ENCODE results near the gene RAET1E.

RAET1E gene

DNA sequence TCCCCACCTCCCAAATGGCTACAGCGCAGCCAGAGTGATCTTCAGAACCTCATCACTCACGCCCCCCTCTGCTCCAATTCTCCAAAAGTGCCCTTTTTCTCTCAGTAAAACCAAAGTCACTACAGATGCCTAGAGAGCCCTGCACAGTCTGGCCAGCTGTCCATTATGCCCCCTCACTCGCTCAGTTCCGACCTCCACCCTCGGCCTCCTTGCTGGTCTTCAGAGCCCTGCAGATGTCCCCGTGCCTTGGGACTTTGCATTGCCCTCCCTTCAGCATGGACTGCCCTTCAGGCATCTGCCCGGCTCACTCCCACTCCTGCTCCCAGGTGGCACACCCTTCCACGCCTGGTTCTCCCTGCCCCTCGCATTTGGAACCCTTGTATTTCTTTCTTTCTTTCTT, 1.1 kb upstream of the RAET1E start:
- H3K27me3 ChIP-seq (ENCODE audit: low read length): no peaks in the 10 kb centered on the region
- H4K20me1 ChIP-seq (ENCODE audit: low read depth, low read length): no peaks in the 10 kb centered on the region
- no peak overlapping the region for H3K4me2 ChIP-seq (ENCODE audit: low read depth, low read length, poor library complexity, severe bottlenecking)
- TF ChIP-seq, protein P1, sequence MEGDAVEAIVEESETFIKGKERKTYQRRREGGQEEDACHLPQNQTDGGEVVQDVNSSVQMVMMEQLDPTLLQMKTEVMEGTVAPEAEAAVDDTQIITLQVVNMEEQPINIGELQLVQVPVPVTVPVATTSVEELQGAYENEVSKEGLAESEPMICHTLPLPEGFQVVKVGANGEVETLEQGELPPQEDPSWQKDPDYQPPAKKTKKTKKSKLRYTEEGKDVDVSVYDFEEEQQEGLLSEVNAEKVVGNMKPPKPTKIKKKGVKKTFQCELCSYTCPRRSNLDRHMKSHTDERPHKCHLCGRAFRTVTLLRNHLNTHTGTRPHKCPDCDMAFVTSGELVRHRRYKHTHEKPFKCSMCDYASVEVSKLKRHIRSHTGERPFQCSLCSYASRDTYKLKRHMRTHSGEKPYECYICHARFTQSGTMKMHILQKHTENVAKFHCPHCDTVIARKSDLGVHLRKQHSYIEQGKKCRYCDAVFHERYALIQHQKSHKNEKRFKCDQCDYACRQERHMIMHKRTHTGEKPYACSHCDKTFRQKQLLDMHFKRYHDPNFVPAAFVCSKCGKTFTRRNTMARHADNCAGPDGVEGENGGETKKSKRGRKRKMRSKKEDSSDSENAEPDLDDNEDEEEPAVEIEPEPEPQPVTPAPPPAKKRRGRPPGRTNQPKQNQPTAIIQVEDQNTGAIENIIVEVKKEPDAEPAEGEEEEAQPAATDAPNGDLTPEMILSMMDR (IDR thresholded peaks at IDR 0.05; ENCODE audit: insufficient read depth, low read length, poor library complexity, severe bottlenecking): no peak
- no peak overlapping the region for H3K27ac ChIP-seq (ENCODE audit: low read depth, low read length)
- no peaks in the 10 kb centered on the region for H3K79me2 ChIP-seq (ENCODE audit: insufficient read depth, low read length)
- no peaks in the 10 kb centered on the region for H3F3A ChIP-seq (ENCODE audit: insufficient read depth)
- H3K9me2 ChIP-seq (replicated peaks; ENCODE audit: insufficient read depth, low read length): no peaks in the 10 kb centered on the region
- no peak overlapping the region for H2AFZ ChIP-seq (ENCODE audit: low read depth, low read length, severe bottlenecking)
- H3K9me3 ChIP-seq (ENCODE audit: insufficient read depth, low read length): no peaks in the 10 kb centered on the region
- H3K9ac ChIP-seq (ENCODE audit: low read length): no peak overlapping the region
- H3K4me3 ChIP-seq (ENCODE audit: insufficient read depth, low read length, poor library complexity, severe bottlenecking): no peak overlapping the region
- H3K36me3 ChIP-seq (ENCODE audit: low read length): no peaks in the 10 kb centered on the region

DNA sequence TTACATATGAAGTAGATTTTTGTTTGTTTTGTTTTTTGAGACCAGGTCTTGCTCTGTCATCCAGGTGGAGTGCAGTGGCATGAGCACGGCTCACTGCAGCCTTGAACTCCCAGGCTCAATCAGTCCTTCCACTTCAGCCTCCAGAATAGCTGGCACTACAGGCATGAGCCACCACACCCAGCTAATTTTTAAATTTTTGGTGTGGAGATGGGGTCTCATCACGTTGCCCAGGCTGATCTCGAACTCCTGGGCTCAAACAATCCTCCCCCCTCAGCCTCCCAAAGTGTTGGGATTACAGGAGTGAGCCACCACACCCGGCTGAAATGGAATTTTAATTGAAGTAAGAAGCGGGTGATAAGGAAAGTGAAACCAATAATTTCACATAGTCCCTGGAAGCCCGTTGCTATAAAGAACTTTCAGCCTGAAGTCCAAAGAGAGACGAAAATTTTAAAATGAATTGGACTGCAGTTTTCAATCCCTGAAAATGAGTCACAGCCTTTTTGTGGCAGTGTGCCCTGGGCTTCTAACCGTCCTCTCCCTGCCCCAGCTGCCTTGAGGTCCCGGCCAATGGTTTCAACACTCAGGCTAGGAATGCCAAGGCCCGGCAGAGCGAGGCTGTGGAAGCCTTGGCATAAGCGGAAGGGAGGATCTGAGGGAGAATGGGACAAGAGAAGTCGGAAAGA, 757 bp downstream of the RAET1E start:
- Histone ChIP-seq H3K9me2 (replicated peaks; ENCODE audit: insufficient read depth, low read length) (no peaks in the 10 kb centered on the region), H2AFZ (ENCODE audit: low read depth, low read length, severe bottlenecking) (no peak overlapping the region), H3K27me3 (ENCODE audit: low read length) (no peaks in the 10 kb centered on the region), H3K9me3 (ENCODE audit: insufficient read depth, low read length) (no peaks in the 10 kb centered on the region), H3K79me2 (ENCODE audit: insufficient read depth, low read length) (no peaks in the 10 kb centered on the region), H3K4me2 (ENCODE audit: low read depth, low read length, poor library complexity, severe bottlenecking) (no peak overlapping the region), H3F3A (ENCODE audit: insufficient read depth) (no peaks in the 10 kb centered on the region), H3K9ac (ENCODE audit: low read length) (no peak overlapping the region), H4K20me1 (ENCODE audit: low read depth, low read length) (no peaks in the 10 kb centered on the region), H3K36me3 (ENCODE audit: low read length) (no peaks in the 10 kb centered on the region), H3K27ac (ENCODE audit: low read depth, low read length) (no peak overlapping the region), H3K4me3 (ENCODE audit: insufficient read depth, low read length, poor library complexity, severe bottlenecking) (no peak overlapping the region)
- no peak for TF ChIP-seq EZH2phosphoT487 (conservative IDR thresholded peaks at IDR 0.05; ENCODE audit: low read length)
- TF ChIP-seq, protein P1 (IDR thresholded peaks at IDR 0.05; ENCODE audit: insufficient read depth, low read length, poor library complexity, severe bottlenecking): no peak

DNA sequence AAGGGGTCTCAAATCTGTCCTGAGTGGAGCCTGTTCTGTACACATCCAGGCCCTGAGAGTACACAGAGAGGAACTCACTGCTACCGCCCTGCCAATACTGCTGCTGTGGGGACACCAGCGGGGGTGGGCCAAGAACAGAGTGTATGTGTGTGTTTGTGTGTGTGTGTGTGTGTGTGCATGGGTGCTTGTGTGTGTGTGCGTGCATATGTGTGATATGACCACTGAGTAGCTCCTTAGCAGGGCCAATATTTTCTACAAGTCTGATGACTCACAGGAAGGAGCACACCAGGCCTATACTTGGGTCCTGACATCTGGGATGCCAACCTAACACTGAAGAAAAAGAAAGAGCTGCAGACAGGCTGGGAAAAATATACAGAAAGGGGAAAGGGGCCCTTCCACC, 1.4 kb downstream of the RAET1E start:
- no peaks in the 10 kb centered on the region for H3K79me2 ChIP-seq (ENCODE audit: insufficient read depth, low read length)
- no peak overlapping the region for H3K4me3 ChIP-seq (ENCODE audit: insufficient read depth, low read length, poor library complexity, severe bottlenecking)
- H3K9me3 ChIP-seq (ENCODE audit: insufficient read depth, low read length): no peaks in the 10 kb centered on the region
- no peak overlapping the region for H2AFZ ChIP-seq (ENCODE audit: low read depth, low read length, severe bottlenecking)
- no peaks in the 10 kb centered on the region for H4K20me1 ChIP-seq (ENCODE audit: low read depth, low read length)
- H3K9ac ChIP-seq (ENCODE audit: low read length): no peak overlapping the region
- TF ChIP-seq, protein P1 (IDR thresholded peaks at IDR 0.05; ENCODE audit: insufficient read depth, low read length, poor library complexity, severe bottlenecking): no peak
- no peak for TF ChIP-seq EZH2phosphoT487 (conservative IDR thresholded peaks at IDR 0.05; ENCODE audit: low read length)
- no peaks in the 10 kb centered on the region for H3K9me2 ChIP-seq (replicated peaks; ENCODE audit: insufficient read depth, low read length)
- H3F3A ChIP-seq (ENCODE audit: insufficient read depth): no peaks in the 10 kb centered on the region
- no peaks in the 10 kb centered on the region for H3K36me3 ChIP-seq (ENCODE audit: low read length)
- no peaks in the 10 kb centered on the region for H3K27me3 ChIP-seq (ENCODE audit: low read length)
- no peak overlapping the region for H3K4me2 ChIP-seq (ENCODE audit: low read depth, low read length, poor library complexity, severe bottlenecking)
- H3K27ac ChIP-seq (ENCODE audit: low read depth, low read length): no peak overlapping the region

All from SU-DHL-6 (cell line).